SK-N-SH (cell line): Measurements from ENCODE around the gene RAB18. TPM values are rescaled to one million over a fixed set of nuclear protein-coding genes. Genes with fewer than 3 reads are reported as not detected.

Source experiments
- CTCF ChIA-PET: fragments of 300-600, 350-600 bp; formaldehyde crosslinking; extraction: SDS; loops from one replicate; lab custom pipeline; 2021; lab: Yijun Ruan, JAX
- POLR2A ChIA-PET: fragments of 350-600 bp; sonication (Branson Sonifier 250); formaldehyde crosslinking; extraction: SDS; loops from one replicate; lab custom pipeline; 2020; ENCODE audit warnings: antibody characterized with exemption, inconsistent platforms; lab: Yijun Ruan, JAX
- DNase-seq: peaks from one replicate; pipeline ENCODE4 v3.0.0; 2012
- H2AFZ ChIP-seq: fragments of 200-600 bp; sonication (generic); 2 replicates; pipeline ENCODE4 v1.8.1; 2016; ENCODE audit warnings: antibody characterized with exemption, mild to moderate bottlenecking, low read depth
- H3F3A ChIP-seq: fragments of 200-600 bp; sonication (generic); replicated peaks from 2 replicates; pipeline ENCODE3; 2016; ENCODE audit warnings: antibody characterized with exemption, mild to moderate bottlenecking; ENCODE audit not compliant: insufficient read depth
- H3K27ac ChIP-seq, 2 experiments: fragments of 200-500 bp in 1 of 2; fragments of 200-600 bp in 1 of 2; sonication (Bioruptor generic) in 1 of 2; sonication (generic), shearing (Covaris generic) in 1 of 2; 2 replicates each; pipeline versions ENCODE4 v1.5.1 to v1.6.1; 2014 to 2016; ENCODE audit warnings: low read depth in 2 of 2, inconsistent platforms in 1 of 2, low read length in 1 of 2, mild to moderate bottlenecking in 1 of 2, mixed read lengths in 1 of 2
- H3K27me3 ChIP-seq: fragments of 200-600 bp; sonication (generic), shearing (Covaris generic); 2 replicates; pipeline ENCODE4 v1.6.1; 2016; ENCODE audit warnings: mixed run types; ENCODE audit not compliant: insufficient read depth
- H3K36me3 ChIP-seq, 2 experiments: fragments of 200-500 bp in 1 of 2; fragments of 200-600 bp in 1 of 2; sonication (Bioruptor generic) in 1 of 2; sonication (generic) in 1 of 2; replicated peaks in 1 of 2; 2 replicates each; pipeline versions ENCODE3 to v1.5.1; 2014 to 2016; ENCODE audit warnings: low read length in 1 of 2, mild to moderate bottlenecking in 1 of 2; ENCODE audit not compliant: insufficient read depth in 2 of 2, control insufficient read depth in 1 of 2
- H3K4me1 ChIP-seq, 2 experiments: fragments of 200-500 bp in 1 of 2; fragments of 200-600 bp in 1 of 2; sonication (Bioruptor generic) in 1 of 2; sonication (generic), shearing (Covaris generic) in 1 of 2; 2 replicates each; pipeline versions ENCODE4 v1.5.1 to v1.6.1; 2014 to 2016; ENCODE audit warnings: low read depth in 1 of 2, low read length in 1 of 2, mixed run types in 1 of 2; ENCODE audit not compliant: insufficient read depth in 2 of 2, control insufficient read depth in 1 of 2
- H3K4me2 ChIP-seq: fragments of 200-600 bp; sonication (generic), shearing (Covaris generic); 2 replicates; pipeline ENCODE4 v1.6.1; 2017; ENCODE audit warnings: mixed run types
- H3K4me3 ChIP-seq, 2 experiments: fragments of 200-500 bp in 1 of 2; fragments of 200-600 bp in 1 of 2; sonication (Bioruptor generic) in 1 of 2; sonication (generic), shearing (Covaris generic) in 1 of 2; 2 replicates each; pipeline versions ENCODE4 v1.5.1 to v1.8.1; 2014 to 2016; ENCODE audit warnings: low read depth in 2 of 2, inconsistent platforms in 1 of 2, low read length in 1 of 2, mild to moderate bottlenecking in 1 of 2, mixed read lengths in 1 of 2, moderate library complexity in 1 of 2
- H3K79me2 ChIP-seq: fragments of 200-600 bp; sonication (generic); 2 replicates; pipeline ENCODE4 v1.8.1; 2017; ENCODE audit warnings: mild to moderate bottlenecking; ENCODE audit not compliant: insufficient read depth
- H3K9ac ChIP-seq: fragments of 200-600 bp; sonication (generic); 2 replicates; pipeline ENCODE4 v1.6.1; 2017; ENCODE audit warnings: mixed run types
- H3K9me2 ChIP-seq: fragments of 200-600 bp; sonication (generic); 2 replicates; pipeline ENCODE4 v1.6.1; 2017; ENCODE audit warnings: mixed run types
- H3K9me3 ChIP-seq: fragments of 200-600 bp; sonication (generic); 2 replicates; pipeline ENCODE4 v1.6.1; 2017; ENCODE audit warnings: mixed run types, mild to moderate bottlenecking, moderate library complexity
- H4K20me1 ChIP-seq: fragments of 200-600 bp; sonication (generic); 2 replicates; pipeline ENCODE4 v1.6.1; 2017; ENCODE audit warnings: mild to moderate bottlenecking, mixed run types; ENCODE audit not compliant: insufficient read depth
- CHD2 ChIP-seq: fragments of 150-350 bp; IDR thresholded peaks from 2 replicates; pipeline ENCODE4 v1.6.1; 2018; ENCODE audit warnings: low read length; ENCODE audit not compliant: partially characterized antibody
- FOSL2 ChIP-seq: IDR thresholded peaks from 2 replicates; pipeline ENCODE4 v1.4.0; 2012; ENCODE audit warnings: low read depth, mild to moderate bottlenecking, moderate library complexity, borderline replicate concordance
- FOXM1 ChIP-seq: IDR thresholded peaks from 2 replicates; pipeline ENCODE4 v1.4.0; 2012; ENCODE audit warnings: low read depth, mild to moderate bottlenecking
- GABPA ChIP-seq: IDR thresholded peaks from 2 replicates; pipeline ENCODE4 v1.4.0; 2012; ENCODE audit warnings: low read depth, mild to moderate bottlenecking
- GATA2 ChIP-seq: sonication (generic); formaldehyde crosslinking; IDR thresholded peaks from 2 replicates; pipeline ENCODE4 v1.5.0; 2020; ENCODE audit warnings: mild to moderate bottlenecking, missing genetic modification reagents
- NFIC ChIP-seq: IDR thresholded peaks from 2 replicates; pipeline ENCODE4 v1.4.0; 2012; ENCODE audit warnings: borderline replicate concordance
- NRF1 ChIP-seq: IDR thresholded peaks from 2 replicates; pipeline ENCODE4 v1.6.1; 2012; ENCODE audit warnings: low read depth, mild to moderate bottlenecking, low read length
- POLR2AphosphoS5 ChIP-seq: IDR thresholded peaks from 2 replicates; pipeline ENCODE4 v1.6.1; 2012; ENCODE audit warnings: low read depth, low read length
- RAD21 ChIP-seq: IDR thresholded peaks from 2 replicates; pipeline ENCODE4 v1.6.1; 2012; ENCODE audit warnings: mild to moderate bottlenecking, low read length
- SIN3A ChIP-seq: IDR thresholded peaks from 2 replicates; pipeline ENCODE4 v1.6.1; 2012; ENCODE audit warnings: low read depth, mild to moderate bottlenecking, low read length, moderate library complexity, borderline replicate concordance
- SMC3 ChIP-seq: IDR thresholded peaks from 2 replicates; pipeline ENCODE4 v1.6.1; 2012; ENCODE audit warnings: low read depth, low read length, improper control_type of control experiment
- TEAD4 ChIP-seq: IDR thresholded peaks from 2 replicates; pipeline ENCODE4 v1.4.0; 2012; ENCODE audit warnings: mild to moderate bottlenecking, borderline replicate concordance; ENCODE audit not compliant: insufficient read depth
- WGBS: methylation state at CpG from one replicate; pipeline ENCODE4 v1.1.6; 2017; ENCODE audit warnings: low lambda C conversion rate; 5-methylcytosine and 5-hydroxymethylcytosine counted together
- polyA plus RNA-seq, 3 experiments: library from polyadenylated mRNA; depleted of rRNA; stranded (reverse); fragments of >200 nt; gene quantifications; 2 replicates each; pipeline ENCODE4 v1.2.3, GENCODE V29; 2012
- TF ChIP-seq, protein P1 (sequence below): IDR thresholded peaks from 2 replicates; pipeline ENCODE4 v1.4.0; 2012; ENCODE audit warnings: low read depth
- TF ChIP-seq, protein P2 (sequence below): IDR thresholded peaks from 2 replicates; pipeline ENCODE4 v1.4.0; 2012; ENCODE audit warnings: low read depth, borderline replicate concordance
- TF ChIP-seq, protein P3 (sequence below): fragments of 200-600 bp; sonication (generic); IDR thresholded peaks from 2 replicates; pipeline ENCODE4 v1.6.1; 2017; ENCODE audit warnings: antibody characterized with exemption, mild to moderate bottlenecking, moderate library complexity
- TF ChIP-seq, protein P4 (sequence below): fragments of 150-350 bp; IDR thresholded peaks from 2 replicates; pipeline ENCODE4 v1.6.1; 2017; ENCODE audit warnings: antibody characterized with exemption, low read length, low read depth, borderline replicate concordance

RAB18 gene
- polyA plus RNA-seq, 1 of the 3 experiments (the other 2 are of a cell fraction), result 10.2 TPM

DNA sequence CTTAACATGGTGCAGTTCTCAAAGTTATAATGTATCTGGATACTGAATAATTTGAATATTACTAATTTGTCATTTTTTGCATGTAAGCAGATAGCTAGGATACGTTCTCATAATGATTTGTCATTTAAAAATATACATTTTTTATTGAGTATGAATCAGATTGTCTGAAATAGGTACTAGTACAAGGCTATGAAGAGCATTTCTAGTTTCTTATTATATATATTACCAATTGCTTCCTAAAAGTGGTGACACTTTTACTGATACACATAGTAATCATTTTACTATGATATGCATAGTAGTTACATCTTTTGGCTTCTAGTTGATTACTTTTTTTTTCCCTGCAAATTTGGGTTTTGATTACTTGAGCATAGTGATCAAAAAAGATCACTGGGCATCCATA lies 26.4 kb downstream of the RAB18 start:
- no peak overlapping the region for H3K4me2 ChIP-seq
- peaks cover 63% of the 10 kb centered on the region for H3K79me2 ChIP-seq

More for the DNA sequence above, 26.4 kb downstream of the RAB18 start:
- Histone ChIP-seq H3K27ac (no peak overlapping the region), H4K20me1 (peaks cover 34% of the 10 kb centered on the region), H3K36me3 (peaks cover 32 to 35% of the 10 kb centered on the region in 2 experiments), H2AFZ (no peak overlapping the region), H3K27me3 (no peaks in the 10 kb centered on the region), H3K4me3 (no peak overlapping the region), H3K9ac (no peak overlapping the region), H3K4me1 (peaks cover 3 to 16% of the 10 kb centered on the region in 2 experiments; a peak in 3 of 4 replicates), H3F3A (no peaks in the 10 kb centered on the region), H3K9me2 (no peaks in the 10 kb centered on the region), H3K9me3 (no peaks in the 10 kb centered on the region)
- POLR2A ChIA-PET, result no interaction called here
- TF ChIP-seq SMC3, result no peak
- no peak for TF ChIP-seq NRF1
- no peak for TF ChIP-seq TEAD4
- no peak for TF ChIP-seq SIN3A
- TF ChIP-seq GATA2 (CRISPR knock-in tag), result no peak
- TF ChIP-seq, protein P1, sequence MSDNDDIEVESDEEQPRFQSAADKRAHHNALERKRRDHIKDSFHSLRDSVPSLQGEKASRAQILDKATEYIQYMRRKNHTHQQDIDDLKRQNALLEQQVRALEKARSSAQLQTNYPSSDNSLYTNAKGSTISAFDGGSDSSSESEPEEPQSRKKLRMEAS, result no peak
- TF ChIP-seq CHD2, result no peak
- TF ChIP-seq, protein P2, sequence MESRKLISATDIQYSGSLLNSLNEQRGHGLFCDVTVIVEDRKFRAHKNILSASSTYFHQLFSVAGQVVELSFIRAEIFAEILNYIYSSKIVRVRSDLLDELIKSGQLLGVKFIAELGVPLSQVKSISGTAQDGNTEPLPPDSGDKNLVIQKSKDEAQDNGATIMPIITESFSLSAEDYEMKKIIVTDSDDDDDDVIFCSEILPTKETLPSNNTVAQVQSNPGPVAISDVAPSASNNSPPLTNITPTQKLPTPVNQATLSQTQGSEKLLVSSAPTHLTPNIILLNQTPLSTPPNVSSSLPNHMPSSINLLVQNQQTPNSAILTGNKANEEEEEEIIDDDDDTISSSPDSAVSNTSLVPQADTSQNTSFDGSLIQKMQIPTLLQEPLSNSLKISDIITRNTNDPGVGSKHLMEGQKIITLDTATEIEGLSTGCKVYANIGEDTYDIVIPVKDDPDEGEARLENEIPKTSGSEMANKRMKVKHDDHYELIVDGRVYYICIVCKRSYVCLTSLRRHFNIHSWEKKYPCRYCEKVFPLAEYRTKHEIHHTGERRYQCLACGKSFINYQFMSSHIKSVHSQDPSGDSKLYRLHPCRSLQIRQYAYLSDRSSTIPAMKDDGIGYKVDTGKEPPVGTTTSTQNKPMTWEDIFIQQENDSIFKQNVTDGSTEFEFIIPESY, result no peak
- TF ChIP-seq POLR2AphosphoS5, result no peak
- TF ChIP-seq, protein P3, sequence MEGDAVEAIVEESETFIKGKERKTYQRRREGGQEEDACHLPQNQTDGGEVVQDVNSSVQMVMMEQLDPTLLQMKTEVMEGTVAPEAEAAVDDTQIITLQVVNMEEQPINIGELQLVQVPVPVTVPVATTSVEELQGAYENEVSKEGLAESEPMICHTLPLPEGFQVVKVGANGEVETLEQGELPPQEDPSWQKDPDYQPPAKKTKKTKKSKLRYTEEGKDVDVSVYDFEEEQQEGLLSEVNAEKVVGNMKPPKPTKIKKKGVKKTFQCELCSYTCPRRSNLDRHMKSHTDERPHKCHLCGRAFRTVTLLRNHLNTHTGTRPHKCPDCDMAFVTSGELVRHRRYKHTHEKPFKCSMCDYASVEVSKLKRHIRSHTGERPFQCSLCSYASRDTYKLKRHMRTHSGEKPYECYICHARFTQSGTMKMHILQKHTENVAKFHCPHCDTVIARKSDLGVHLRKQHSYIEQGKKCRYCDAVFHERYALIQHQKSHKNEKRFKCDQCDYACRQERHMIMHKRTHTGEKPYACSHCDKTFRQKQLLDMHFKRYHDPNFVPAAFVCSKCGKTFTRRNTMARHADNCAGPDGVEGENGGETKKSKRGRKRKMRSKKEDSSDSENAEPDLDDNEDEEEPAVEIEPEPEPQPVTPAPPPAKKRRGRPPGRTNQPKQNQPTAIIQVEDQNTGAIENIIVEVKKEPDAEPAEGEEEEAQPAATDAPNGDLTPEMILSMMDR, result no peak
- TF ChIP-seq, protein P4, sequence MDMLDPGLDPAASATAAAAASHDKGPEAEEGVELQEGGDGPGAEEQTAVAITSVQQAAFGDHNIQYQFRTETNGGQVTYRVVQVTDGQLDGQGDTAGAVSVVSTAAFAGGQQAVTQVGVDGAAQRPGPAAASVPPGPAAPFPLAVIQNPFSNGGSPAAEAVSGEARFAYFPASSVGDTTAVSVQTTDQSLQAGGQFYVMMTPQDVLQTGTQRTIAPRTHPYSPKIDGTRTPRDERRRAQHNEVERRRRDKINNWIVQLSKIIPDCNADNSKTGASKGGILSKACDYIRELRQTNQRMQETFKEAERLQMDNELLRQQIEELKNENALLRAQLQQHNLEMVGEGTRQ, result no peak
- TF ChIP-seq FOSL2, result no peak
- TF ChIP-seq RAD21, result no peak
- TF ChIP-seq NFIC, result no peak
- no peak for TF ChIP-seq GABPA
- no peak for TF ChIP-seq FOXM1
- WGBS, result 97% methylated on average over 1 of the region's 1 CpG
- CTCF ChIA-PET, result no interaction called here
- DNase-seq, result no peak
